ENCODE measurements around the gene ZNF816.

Gene ZNF816

DNA sequence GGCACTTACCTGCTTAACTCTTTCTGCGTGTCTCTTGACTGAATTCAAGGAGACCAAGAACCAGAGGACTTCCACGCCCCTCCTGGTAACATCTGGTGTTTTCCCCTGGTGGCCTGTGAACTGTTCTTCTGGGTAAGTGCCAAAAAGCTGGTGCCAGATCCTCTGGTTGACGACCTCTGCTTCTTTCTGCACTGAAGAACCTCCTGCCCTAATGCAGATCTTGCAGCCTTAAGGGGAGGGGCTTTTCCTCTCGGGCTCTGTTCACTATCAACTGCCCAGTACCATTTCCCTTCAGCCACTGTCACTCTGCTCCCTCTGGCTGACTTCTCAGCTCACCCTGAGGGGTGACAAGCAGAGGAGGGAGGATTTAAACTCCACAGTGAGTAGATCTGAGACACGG is 44.9 kb upstream of the ZNF816 start:
- no peak overlapping the region for H3K27ac ChIP-seq (ENCODE audit: poor library complexity, severe bottlenecking)
- no peaks in the 10 kb centered on the region for H3K27me3 ChIP-seq (ENCODE audit: insufficient read depth, poor library complexity, severe bottlenecking)
- ATAC-seq (ENCODE audit: low read depth): no peak
- TF ChIP-seq, protein P1, sequence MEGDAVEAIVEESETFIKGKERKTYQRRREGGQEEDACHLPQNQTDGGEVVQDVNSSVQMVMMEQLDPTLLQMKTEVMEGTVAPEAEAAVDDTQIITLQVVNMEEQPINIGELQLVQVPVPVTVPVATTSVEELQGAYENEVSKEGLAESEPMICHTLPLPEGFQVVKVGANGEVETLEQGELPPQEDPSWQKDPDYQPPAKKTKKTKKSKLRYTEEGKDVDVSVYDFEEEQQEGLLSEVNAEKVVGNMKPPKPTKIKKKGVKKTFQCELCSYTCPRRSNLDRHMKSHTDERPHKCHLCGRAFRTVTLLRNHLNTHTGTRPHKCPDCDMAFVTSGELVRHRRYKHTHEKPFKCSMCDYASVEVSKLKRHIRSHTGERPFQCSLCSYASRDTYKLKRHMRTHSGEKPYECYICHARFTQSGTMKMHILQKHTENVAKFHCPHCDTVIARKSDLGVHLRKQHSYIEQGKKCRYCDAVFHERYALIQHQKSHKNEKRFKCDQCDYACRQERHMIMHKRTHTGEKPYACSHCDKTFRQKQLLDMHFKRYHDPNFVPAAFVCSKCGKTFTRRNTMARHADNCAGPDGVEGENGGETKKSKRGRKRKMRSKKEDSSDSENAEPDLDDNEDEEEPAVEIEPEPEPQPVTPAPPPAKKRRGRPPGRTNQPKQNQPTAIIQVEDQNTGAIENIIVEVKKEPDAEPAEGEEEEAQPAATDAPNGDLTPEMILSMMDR (IDR thresholded peaks at IDR 0.05; ENCODE audit: poor library complexity, severe bottlenecking): no peak
- no peak overlapping the region for H3K4me3 ChIP-seq (ENCODE audit: severe bottlenecking)
- H3K9me3 ChIP-seq (ENCODE audit: severe bottlenecking): no peaks in the 10 kb centered on the region
- no peak for DNase-seq (ENCODE audit: low spot score)
- no peaks in the 10 kb centered on the region for H3K36me3 ChIP-seq (ENCODE audit: low read depth)
- no peaks in the 10 kb centered on the region for H3K4me1 ChIP-seq (ENCODE audit: insufficient read depth, poor library complexity, severe bottlenecking)

DNA sequence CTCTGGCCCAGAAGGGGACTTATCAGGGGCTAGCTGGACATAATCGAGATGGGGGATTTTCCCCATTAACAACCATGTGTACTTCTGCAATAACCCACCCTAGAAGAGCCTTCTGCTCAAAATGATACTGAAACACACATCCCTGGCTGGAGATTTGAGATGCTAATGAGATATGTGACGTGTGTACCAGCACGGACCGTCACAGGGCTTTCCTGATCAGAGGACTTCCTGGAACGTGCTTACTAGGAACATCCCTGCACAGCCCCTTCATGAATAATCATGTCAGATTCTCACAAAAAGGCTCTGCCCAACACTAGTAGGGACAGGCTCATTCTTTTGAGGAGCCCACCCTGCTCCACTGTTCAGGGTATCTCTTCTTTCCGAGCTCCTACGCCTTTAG is 44.5 kb upstream of the ZNF816 start:
- H3K27me3 ChIP-seq (ENCODE audit: insufficient read depth, poor library complexity, severe bottlenecking): no peaks in the 10 kb centered on the region
- TF ChIP-seq, protein P1 (IDR thresholded peaks at IDR 0.05; ENCODE audit: poor library complexity, severe bottlenecking): no peak
- H3K27ac ChIP-seq (ENCODE audit: poor library complexity, severe bottlenecking): no peak overlapping the region
- ATAC-seq (ENCODE audit: low read depth): no peak
- no peaks in the 10 kb centered on the region for H3K36me3 ChIP-seq (ENCODE audit: low read depth)
- H3K4me3 ChIP-seq (ENCODE audit: severe bottlenecking): no peak overlapping the region
- no peaks in the 10 kb centered on the region for H3K9me3 ChIP-seq (ENCODE audit: severe bottlenecking)
- no peaks in the 10 kb centered on the region for H3K4me1 ChIP-seq (ENCODE audit: insufficient read depth, poor library complexity, severe bottlenecking)
- DNase-seq (ENCODE audit: low spot score): no peak

DNA sequence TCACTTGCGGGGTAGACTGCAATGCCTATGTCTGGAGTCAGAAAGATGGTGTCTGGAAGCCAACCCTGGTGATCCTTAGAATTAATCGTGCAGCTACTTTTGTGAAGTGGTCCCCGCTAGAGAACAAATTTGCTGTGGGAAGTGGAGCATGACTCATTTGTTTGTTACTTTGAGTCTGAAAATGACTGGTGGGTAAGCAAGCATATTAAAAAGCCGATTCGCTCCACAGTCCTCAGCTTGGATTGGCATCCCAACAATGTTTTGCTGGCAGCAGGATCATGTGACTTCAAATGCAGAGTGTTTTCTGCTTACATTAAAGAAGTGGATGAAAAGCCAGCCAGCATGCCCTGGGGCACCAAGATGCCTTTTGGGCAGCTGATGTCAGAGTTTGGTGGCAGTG is 41.6 kb upstream of the ZNF816 start:
- no peaks in the 10 kb centered on the region for H3K4me1 ChIP-seq (ENCODE audit: insufficient read depth, poor library complexity, severe bottlenecking)
- no peak overlapping the region for H3K27ac ChIP-seq (ENCODE audit: poor library complexity, severe bottlenecking)
- ATAC-seq (ENCODE audit: low read depth): no peak
- no peak for DNase-seq (ENCODE audit: low spot score)
- TF ChIP-seq, protein P1 (IDR thresholded peaks at IDR 0.05; ENCODE audit: poor library complexity, severe bottlenecking): no peak
- no peaks in the 10 kb centered on the region for H3K27me3 ChIP-seq (ENCODE audit: insufficient read depth, poor library complexity, severe bottlenecking)
- no peaks in the 10 kb centered on the region for H3K9me3 ChIP-seq (ENCODE audit: severe bottlenecking)
- H3K36me3 ChIP-seq (ENCODE audit: low read depth): no peaks in the 10 kb centered on the region
- H3K4me3 ChIP-seq (ENCODE audit: severe bottlenecking): no peak overlapping the region

DNA sequence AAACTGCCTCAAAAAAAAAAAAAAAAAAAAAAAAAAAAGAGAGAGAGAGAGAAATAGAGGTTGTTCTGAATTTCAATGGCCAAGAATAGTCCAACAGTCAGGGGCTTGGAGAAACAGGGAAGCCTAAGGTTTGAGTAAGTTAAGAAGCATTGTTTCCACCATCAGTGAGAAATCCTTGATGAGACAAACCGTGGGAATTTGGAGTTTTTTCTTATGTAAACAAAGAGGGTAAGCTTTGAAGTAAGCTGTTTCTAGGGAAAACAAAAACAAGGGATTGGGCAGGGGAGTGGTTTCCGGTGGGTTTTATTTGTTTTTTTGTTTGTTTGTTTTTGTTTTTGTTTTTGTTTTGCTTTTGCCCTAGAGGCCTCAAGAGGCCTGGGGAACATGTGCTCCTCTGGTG is 39.8 kb upstream of the ZNF816 start:
- Histone ChIP-seq H3K4me3 (ENCODE audit: severe bottlenecking) (no peak overlapping the region), H3K36me3 (ENCODE audit: low read depth) (no peaks in the 10 kb centered on the region), H3K27me3 (ENCODE audit: insufficient read depth, poor library complexity, severe bottlenecking) (no peaks in the 10 kb centered on the region), H3K9me3 (ENCODE audit: severe bottlenecking) (no peaks in the 10 kb centered on the region), H3K4me1 (ENCODE audit: insufficient read depth, poor library complexity, severe bottlenecking) (no peaks in the 10 kb centered on the region), H3K27ac (ENCODE audit: poor library complexity, severe bottlenecking) (no peak overlapping the region)
- no peak for DNase-seq (ENCODE audit: low spot score)
- TF ChIP-seq, protein P1 (IDR thresholded peaks at IDR 0.05; ENCODE audit: poor library complexity, severe bottlenecking): no peak
- ATAC-seq (ENCODE audit: low read depth): no peak

DNA sequence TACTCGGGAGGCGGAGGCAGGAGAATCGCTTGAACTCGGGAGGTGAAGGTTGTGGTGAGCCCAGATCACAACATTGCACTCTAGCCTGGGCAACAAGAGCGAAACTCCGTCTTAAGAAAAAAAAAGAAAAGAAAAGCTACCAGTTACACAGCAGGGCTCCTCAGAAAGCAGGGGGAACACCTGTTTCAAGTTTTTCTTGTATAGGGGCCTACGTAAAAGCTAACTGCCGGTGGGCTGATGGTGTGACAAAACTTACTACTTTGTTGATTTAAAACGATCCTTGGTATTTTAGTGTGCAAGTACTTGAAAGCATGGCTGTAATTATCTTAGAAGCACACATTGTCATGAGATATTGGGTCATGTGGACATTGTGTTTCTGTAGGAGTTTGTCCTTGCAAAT is 35.3 kb upstream of the ZNF816 start:
- no peak for ATAC-seq (ENCODE audit: low read depth)
- Histone ChIP-seq H3K27ac (ENCODE audit: poor library complexity, severe bottlenecking) (no peak overlapping the region), H3K4me3 (ENCODE audit: severe bottlenecking) (no peak overlapping the region), H3K4me1 (ENCODE audit: insufficient read depth, poor library complexity, severe bottlenecking) (no peaks in the 10 kb centered on the region), H3K36me3 (ENCODE audit: low read depth) (no peaks in the 10 kb centered on the region), H3K27me3 (ENCODE audit: insufficient read depth, poor library complexity, severe bottlenecking) (no peaks in the 10 kb centered on the region), H3K9me3 (ENCODE audit: severe bottlenecking) (no peaks in the 10 kb centered on the region)
- DNase-seq (ENCODE audit: low spot score): no peak
- TF ChIP-seq, protein P1 (IDR thresholded peaks at IDR 0.05; ENCODE audit: poor library complexity, severe bottlenecking): no peak

Measured in RWPE2 (cell line).